GM19239 (cell line): ENCODE results near the gene LRSAM1.
A peak's percentile ranks its signal among the peaks of the same experiment; 100 is the strongest.

Source experiments
- DNase-seq: peaks from one replicate; pipeline ENCODE4 v3.0.0; 2011; ENCODE audit warnings: low spot score; ENCODE audit not compliant: insufficient read length
- FAIRE-seq: peaks from 2 replicates; lab custom pipeline; 2011; peaks lifted over from hg19 to GRCh38; lab: Jason Lieb, UNC

LRSAM1 gene

GRCh38 chr9:127492616-127493015 is 41.3 kb downstream of the LRSAM1 start:
- FAIRE-seq (no peak), DNase-seq (no peak)

- FAIRE-seq (no peak), DNase-seq (no peak)
These were observed 42.4 kb downstream of the LRSAM1 start for GRCh38 chr9:127493592-127494303.

DNA sequence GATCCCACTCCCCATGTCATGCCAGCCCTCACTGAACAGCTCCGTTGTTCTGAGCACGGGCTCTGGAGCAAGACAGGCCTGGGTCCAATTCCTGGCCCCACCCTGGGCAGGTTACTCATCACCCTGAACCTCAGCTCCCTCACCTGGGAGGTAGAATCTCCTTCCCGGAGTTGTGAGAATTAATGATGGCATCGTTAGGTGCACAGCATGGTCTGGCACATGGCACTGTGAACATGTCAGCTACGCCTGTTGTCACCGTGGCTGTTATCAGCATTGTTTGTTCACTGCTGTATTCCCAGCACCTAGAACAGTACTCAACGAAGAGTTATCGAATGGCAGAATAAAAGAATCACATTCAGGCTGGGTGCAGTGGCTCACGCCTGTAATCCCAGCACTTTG is 43.0 kb downstream of the LRSAM1 start:
- DNase-seq (no peak), FAIRE-seq (no peak)

DNA sequence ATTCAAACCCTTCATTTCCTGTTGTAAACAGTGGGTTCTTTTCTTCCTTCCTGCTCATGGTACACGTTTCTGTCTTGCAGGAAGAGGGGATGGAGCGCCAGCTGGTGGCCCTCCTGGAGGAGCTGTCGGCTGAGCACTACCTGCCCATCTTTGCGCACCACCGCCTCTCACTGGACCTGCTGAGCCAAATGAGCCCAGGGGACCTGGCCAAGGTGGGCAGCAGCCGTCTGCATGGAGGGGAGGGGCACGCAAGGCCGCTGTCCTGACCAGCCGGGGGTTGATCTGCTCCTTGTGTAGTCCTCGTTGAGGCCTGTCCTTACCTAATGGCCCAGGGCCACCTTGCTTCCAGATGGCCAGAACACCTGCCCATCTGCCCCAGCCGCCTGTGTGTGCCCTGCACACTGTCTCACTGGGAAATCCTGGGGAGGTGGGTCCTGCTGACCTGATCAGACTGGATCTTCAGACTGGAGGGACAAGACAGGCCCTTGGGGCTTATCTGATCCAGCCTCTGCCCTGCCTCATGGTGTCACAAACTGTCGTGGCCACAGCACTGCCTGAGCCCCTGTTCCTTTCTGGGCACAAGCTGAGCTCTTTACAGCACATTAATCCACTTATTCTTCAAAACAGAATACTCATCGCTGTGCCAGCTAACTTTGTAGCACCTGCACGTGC is 44.7 kb downstream of the LRSAM1 start:
- no peak for DNase-seq
- no peak for FAIRE-seq

DNA sequence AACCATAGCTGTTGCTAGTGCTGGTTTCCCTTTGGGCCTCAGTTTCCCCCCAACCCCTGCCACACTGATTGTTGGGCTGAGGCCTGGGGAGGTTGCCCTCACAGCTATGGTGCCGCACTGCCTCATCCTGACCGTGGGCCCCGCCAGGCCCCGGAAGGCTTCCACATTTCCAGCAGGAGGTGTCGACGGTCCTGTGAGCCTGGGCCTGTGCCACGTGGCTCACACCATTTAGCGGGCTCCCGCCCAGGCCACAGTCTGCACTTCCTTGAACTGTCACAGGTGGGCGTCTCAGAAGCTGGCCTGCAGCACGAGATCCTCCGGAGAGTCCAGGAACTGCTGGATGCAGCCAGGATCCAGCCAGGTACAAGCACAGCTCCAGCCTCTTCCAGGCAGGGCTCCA is 45.7 kb downstream of the LRSAM1 start:
- no peak for FAIRE-seq
- no peak for DNase-seq

DNA sequence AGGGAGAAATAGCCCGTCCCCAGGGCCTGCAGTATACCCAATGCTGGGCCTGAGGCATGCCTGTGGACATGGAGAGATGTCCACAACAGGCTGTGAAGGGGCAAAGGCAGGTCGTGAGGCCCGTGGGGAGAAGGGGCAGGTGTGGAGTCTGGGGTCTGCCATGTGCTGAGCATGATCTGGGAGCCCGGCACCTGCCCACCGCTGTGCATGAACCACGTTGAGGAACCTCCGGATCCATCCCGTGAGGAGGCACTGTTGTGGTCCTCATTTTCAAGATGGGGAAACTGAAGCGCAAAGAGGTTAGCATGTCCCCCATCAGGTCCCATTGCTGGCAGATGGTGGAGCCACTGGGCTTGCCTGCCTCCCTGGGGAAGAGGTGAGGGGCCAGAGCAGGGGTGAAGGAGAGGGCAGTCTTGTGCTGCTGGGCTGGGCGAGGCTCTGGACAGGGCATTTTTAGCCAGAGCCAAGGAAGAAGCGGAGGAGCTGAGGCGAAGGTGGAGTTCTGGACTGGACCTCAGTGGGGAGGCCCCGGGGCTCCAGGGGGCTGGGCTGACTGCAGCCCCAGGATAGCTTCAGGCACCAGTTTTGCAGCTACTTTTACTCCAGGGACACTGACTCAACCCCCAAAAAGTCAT is 46.5 kb downstream of the LRSAM1 start:
- no peak for DNase-seq
- no peak for FAIRE-seq

DNA sequence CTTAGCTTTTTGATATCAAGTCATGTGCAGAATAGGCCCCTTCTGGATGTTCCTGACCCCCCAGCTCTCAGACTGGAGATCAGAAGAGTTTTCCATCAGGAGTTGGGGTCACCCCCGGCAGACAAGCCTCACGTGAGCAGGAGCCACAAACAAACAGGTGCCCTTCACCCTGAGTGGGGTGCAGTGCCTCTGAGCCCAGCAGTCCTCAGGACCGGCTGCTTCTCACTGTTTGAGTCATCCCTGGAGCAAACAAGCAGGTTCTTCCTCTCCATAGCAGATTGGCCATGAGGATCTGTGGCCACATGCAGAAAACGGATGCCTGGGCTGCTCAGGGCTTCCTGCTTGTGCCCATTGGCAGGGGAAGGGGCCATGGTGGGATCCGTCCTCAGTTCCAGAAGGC is 47.0 kb downstream of the LRSAM1 start:
- DNase-seq: no peak
- FAIRE-seq: no peak

DNA sequence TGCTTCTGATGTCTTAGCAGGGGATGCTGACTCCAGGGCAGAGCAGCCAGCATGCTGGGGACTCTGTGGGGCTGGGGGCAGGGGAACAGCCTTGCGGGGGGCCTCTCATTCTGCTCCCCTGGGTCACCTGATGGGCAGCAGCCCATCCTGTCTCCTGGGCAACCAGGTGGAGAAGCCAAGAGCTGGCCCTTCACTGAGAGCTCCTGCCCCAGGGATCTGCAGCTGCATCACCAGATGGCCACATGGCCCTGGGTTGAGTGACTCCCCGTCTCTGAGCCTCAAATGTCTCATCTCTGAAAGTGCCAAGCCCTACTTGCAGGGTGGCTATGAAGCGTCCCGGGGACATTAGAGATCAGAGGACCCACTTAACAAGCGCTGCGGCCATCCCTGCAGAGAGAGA is 49.1 kb downstream of the LRSAM1 start:
- DNase-seq: no peak
- FAIRE-seq: no peak

- DNase-seq: no peak
- no peak for FAIRE-seq
These were observed 49.6 kb downstream of the LRSAM1 start for GRCh38 chr9:127500862-127501261.

DNA sequence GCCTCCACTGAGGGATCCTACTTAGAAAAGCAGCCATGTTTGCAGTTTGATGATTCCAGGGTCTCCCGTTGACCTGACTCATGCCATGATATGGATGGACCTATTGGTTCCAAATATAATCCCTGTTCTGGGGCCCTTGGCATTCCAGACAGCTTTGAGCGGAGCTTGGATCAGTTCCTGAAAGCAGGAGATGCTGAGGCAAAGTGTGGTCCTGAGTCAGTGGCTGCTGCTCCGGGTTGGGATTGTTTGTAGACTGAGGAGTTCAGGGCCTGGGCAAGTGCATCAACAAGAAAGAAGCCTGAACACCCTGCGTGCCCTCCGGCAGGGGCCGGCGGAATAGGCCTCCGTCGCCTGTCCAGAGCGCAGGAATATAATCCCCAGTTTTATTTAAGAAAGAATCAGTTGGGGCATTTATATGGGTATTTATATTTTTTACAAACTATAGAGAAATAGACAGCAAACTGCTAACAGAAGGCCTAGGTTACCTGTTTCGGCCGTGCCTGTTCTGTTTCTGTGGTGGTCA is 50.6 kb downstream of the LRSAM1 start:
- no peak for DNase-seq
- no peak for FAIRE-seq

DNA sequence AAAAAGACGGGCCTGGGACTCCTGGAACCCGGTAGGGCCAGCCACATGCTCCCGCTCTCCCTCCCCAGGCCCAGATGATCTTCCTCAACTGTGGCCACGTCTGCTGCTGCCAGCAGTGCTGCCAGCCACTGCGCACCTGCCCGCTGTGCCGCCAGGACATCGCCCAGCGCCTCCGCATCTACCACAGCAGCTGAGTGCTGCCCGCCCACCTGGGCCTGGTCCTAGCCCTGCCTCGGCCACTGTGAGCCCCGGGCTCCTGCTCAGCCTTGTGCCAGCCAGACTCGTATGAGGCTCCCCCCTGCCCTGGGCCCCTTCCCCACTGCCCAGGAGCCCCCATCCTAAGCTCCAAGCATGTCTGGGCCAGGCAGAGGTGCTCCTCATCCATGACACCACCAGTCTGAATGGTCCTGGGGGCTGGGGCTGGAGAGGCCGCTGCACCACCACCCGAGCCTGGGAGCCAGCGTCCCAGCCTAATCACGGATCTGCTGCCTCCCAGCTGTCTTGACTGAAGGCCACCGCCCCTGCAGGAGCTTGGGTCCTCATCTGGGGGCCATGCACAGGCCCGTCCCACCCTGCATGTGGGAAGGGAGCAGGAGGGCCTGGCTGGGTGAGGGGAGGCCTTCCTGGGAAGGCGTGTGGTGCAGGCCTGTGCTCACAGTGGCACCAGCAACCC is 51.5 kb downstream of the LRSAM1 start:
- no peak for FAIRE-seq
- DNase-seq: no peak

DNA sequence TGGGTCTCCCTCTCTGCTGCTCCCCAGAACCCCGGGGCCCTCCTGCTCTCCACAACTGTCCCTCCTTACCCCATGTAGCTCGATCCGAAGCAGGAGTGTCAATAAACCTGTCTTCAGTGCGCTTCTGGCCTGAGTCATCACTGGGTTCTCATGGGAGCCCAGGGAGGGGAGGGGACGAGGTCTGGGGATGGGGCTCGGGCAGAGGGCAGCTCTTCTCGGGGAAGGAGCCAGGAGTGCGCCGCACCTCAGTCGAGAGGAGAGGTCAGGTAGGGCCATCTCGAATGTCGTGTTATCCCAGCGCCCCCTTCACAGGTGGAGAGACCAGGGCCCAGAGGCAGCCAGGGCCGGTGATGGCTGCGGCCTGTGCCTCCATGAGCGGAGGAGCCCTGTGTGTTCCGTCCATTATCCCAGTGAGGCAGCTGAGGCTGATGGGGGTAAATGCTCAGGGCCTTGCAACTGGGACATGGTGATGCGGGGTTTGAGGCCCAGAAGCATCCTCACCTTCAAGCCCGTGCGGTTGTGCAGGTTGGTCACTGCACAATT is 52.1 kb downstream of the LRSAM1 start:
- FAIRE-seq (no peak), DNase-seq (no peak)

GRCh38 chr9:127503947-127504886 is 52.9 kb downstream of the LRSAM1 start:
- FAIRE-seq: peak; percentile 11
- DNase-seq: peak; percentile 64

- DNase-seq (no peak), FAIRE-seq (no peak)
These were observed 53.6 kb downstream of the LRSAM1 start for GRCh38 chr9:127504887-127505251.

- peak; percentile 70 for DNase-seq
These were observed 54.2 kb downstream of the LRSAM1 start for GRCh38 chr9:127505396-127506116.

DNA sequence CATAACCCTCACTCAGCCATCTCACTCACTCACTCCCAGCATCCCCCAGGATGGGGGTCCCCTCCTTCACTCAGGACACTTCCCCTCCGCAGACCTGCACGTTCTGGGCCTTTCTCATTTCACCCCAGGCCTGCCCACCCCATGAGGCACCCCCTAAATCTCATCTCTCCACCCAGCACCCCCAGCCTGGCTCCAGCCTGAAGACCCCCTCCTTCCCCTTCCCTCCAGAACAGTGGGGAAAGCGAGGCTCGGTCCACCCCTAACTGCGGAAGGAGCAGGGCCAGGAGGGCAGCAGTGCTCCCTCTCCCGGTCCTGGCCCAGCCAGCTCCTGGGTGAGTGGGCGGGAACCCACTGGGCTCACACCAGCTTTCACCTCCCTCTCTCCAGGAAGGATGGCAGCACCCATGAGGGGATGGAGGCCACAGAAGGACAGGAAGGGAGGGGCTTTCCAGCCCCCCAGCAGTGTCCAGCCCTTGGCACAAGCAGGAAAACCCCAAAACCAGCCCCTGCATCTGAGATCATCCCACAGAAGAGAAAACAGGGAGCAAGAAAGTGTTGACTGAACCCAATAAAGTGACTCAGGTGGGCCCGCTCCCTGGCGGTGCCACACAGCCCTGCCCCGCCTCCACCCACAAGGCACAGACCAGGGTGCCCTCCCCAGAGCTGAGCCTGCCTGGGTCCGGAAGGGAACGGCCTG is 55.0 kb downstream of the LRSAM1 start:
- no peak for DNase-seq
- FAIRE-seq: no peak

More at GRCh38 chr9:127505396-127506116, 54.2 kb downstream of the LRSAM1 start:
- FAIRE-seq: no peak

DNA sequence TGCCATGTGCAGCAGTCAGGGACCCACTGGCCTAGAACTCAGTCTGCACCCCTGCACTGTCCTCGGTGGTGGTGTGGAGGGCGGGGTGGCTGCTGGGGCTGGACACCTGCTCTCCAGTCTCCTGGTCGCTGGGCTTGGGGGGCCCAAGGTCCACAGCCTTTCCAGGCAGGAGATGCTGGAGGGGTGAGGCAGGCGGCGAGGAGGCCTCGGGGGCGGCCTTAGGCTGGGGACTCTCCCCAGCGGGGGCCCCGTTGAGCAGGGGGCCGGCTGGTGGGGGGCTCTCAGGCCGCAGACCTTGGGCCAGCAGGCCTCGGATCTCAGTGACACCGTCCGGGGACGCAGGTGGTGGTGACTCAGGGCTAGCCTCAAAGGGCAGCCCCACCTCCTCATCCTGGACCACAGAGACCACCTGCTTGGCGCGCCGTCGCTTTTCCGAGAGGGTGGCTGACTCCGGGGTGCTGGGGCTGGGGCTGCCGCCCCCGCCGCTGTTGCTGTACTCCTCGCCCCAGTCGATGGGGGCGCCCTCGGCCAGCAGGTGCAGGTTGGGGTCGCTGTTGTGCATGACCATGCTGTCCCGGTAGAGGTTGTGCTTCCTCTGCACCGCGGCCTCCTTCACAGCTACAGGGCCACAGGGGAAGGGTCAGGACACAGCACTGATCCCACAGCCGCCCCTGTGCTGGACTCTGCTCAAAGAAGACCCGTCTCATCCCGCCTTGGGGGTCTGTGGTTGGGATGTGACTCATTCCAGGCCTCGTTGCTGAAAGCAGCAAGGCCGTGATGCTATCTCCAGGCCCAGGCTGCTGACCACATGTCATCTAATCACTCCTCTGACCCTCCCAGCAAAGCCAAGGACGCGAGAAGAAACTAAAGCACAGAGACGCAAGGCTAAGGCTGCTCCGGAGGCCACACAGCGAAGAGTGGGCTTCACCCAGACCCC is 55.8 kb downstream of the LRSAM1 start:
- FAIRE-seq (no peak), DNase-seq (no peak)
